ENCODE results near the gene EBP. TPM values are rescaled to one million over a fixed set of nuclear protein-coding genes. Genes with fewer than 3 reads are reported as not detected.

EBP gene
- total RNA-seq: 40.2 and 72.5 TPM in 2 replicates

DNA sequence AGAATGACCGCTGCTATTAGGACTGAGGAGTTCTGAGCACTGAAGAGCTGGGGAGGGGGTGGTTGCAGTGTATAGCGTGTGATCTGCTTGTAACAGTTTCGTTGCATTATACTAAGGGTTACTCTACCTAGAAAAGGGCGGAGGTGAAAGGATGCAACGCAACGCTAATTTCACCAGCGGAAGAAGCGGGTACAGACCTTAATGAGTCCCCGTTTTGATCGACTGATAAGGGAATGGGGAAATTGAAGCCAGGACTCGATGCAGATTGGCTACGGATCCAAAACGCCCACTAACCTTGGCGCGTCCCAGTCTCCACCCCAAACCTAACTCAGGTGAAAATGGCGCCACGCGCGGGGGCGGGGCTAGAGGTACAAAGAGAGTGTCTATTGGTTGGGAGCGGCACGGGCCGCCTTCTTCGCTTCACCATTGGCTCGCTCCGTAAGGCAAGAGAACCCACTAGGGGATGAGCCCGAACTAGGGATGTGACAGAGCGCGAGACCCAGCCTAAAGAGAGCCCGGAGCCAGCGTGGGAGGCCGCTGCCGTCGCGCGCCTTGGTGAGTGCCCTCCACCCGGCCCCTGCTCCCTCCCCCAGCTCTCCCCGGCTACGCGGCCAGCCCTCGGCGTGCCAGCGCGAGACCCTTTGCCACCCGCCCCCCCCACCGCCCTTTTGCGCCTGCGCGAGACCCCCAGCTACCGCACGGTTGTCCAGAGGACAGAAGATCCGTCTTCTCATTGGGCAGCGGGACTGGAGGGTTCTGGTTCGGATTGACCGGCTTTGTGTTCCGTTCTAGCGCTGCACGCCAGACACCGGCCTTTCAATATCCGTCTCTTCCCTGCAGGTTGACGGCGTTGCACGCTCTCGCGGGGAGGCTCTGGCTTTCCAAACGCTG lies at the start of gene EBP:
Gene EBP (plus strand): TSS at position 456 of the 891 bp plus-strand sequence. CDS start 1,964 bp downstream, outside the sequence.
- DNase-seq (ENCODE audit: low read depth): peak; percentile 55
- TF ChIP-seq, protein P1, sequence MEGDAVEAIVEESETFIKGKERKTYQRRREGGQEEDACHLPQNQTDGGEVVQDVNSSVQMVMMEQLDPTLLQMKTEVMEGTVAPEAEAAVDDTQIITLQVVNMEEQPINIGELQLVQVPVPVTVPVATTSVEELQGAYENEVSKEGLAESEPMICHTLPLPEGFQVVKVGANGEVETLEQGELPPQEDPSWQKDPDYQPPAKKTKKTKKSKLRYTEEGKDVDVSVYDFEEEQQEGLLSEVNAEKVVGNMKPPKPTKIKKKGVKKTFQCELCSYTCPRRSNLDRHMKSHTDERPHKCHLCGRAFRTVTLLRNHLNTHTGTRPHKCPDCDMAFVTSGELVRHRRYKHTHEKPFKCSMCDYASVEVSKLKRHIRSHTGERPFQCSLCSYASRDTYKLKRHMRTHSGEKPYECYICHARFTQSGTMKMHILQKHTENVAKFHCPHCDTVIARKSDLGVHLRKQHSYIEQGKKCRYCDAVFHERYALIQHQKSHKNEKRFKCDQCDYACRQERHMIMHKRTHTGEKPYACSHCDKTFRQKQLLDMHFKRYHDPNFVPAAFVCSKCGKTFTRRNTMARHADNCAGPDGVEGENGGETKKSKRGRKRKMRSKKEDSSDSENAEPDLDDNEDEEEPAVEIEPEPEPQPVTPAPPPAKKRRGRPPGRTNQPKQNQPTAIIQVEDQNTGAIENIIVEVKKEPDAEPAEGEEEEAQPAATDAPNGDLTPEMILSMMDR (IDR thresholded peaks at IDR 0.05; ENCODE audit: insufficient read depth, low read length, poor library complexity, severe bottlenecking): no peak
- peak within 1 kb of the TSS; percentile 64 for H3K4me3 ChIP-seq (ENCODE audit: low read depth, low read length)
- H3K36me3 ChIP-seq (ENCODE audit: control insufficient read depth, insufficient read depth, low read length): no peaks in the 10 kb centered on the region
- no peaks in the 10 kb centered on the region for H3K27me3 ChIP-seq (ENCODE audit: control insufficient read depth, insufficient read depth, low read length)

DNA sequence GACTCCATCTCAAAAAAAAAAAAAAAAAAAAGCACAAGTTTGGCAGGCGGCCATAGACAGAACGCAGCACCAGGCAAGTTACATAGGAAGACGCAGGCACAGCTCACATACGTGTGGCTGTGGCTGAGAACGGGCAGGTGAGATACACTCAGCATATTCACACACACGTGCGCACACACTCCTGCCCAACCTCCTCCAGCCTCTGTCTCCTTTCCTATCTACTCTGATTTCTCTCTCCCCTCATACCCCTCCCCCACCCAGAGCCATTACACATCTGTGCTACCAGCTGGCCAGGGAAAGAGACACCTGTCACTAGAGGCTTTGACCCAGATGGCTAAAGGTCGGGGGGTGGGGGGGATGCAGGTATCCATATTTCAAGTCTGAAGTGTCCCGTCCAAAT lies 49.4 kb upstream of the EBP start:
- peaks cover 2% of the 10 kb centered on the region for H3K27me3 ChIP-seq (ENCODE audit: control insufficient read depth, insufficient read depth, low read length)
- no peaks in the 10 kb centered on the region for H3K36me3 ChIP-seq (ENCODE audit: control insufficient read depth, insufficient read depth, low read length)
- no peak overlapping the region for H3K4me3 ChIP-seq (ENCODE audit: low read depth, low read length)
- DNase-seq (ENCODE audit: low read depth): no peak
- TF ChIP-seq, protein P1 (IDR thresholded peaks at IDR 0.05; ENCODE audit: insufficient read depth, low read length, poor library complexity, severe bottlenecking): no peak

GRCh38 chrX:48472851-48473703 lies 48.5 kb upstream of the EBP start:
- Histone ChIP-seq H3K4me3 (ENCODE audit: low read depth, low read length) (no peak overlapping the region), H3K36me3 (ENCODE audit: control insufficient read depth, insufficient read depth, low read length) (no peaks in the 10 kb centered on the region), H3K27me3 (ENCODE audit: control insufficient read depth, insufficient read depth, low read length) (no peaks in the 10 kb centered on the region)
- TF ChIP-seq, protein P1 (IDR thresholded peaks at IDR 0.05; ENCODE audit: insufficient read depth, low read length, poor library complexity, severe bottlenecking): no peak
- DNase-seq (ENCODE audit: low read depth): no peak

GRCh38 chrX:48473704-48473990 lies 48.0 kb upstream of the EBP start:
- H3K27me3 ChIP-seq (ENCODE audit: control insufficient read depth, insufficient read depth, low read length): no peaks in the 10 kb centered on the region
- TF ChIP-seq, protein P1 (IDR thresholded peaks at IDR 0.05; ENCODE audit: insufficient read depth, low read length, poor library complexity, severe bottlenecking): no peak
- no peak overlapping the region for H3K4me3 ChIP-seq (ENCODE audit: low read depth, low read length)
- no peaks in the 10 kb centered on the region for H3K36me3 ChIP-seq (ENCODE audit: control insufficient read depth, insufficient read depth, low read length)
- DNase-seq (ENCODE audit: low read depth): no peak

DNA sequence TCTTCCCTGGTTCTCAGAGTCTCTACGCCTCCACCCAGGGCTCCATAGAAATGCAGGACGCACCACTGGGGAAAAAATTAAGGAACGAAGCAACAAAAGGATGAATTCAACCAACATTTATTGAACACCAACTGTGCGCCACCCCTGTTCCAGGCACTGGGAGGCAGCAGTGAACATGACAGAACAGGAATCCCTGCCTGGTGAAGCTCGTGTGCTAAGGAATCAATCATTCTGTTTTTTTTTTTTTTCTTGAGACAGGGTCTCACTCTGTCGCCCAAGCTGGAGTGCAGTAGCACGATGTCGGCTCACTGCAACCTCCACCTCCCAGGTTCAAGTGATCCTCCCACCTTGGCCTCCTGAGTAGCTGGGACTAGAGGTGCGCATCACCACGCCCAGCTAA lies 47.5 kb upstream of the EBP start:
- Histone ChIP-seq H3K27me3 (ENCODE audit: control insufficient read depth, insufficient read depth, low read length) (no peaks in the 10 kb centered on the region), H3K4me3 (ENCODE audit: low read depth, low read length) (no peak overlapping the region), H3K36me3 (ENCODE audit: control insufficient read depth, insufficient read depth, low read length) (no peaks in the 10 kb centered on the region)
- no peak for DNase-seq (ENCODE audit: low read depth)
- TF ChIP-seq, protein P1 (IDR thresholded peaks at IDR 0.05; ENCODE audit: insufficient read depth, low read length, poor library complexity, severe bottlenecking): peak; percentile 34
